SK-N-SH treated with all-trans-retinoic acid at 6 μM for 48 hours (cell line): Measurements from ENCODE around the gene ARID3A.

Experiments
- ATAC-seq: fragments of 200-7000 bp; cut with Tn5 transposase; 3 replicates; pipeline ENCODE4 v1.9.1; 2020; ENCODE audit warnings: mild to moderate bottlenecking, moderate library complexity
- ARNTL ChIP-seq: fragments of 450-650 bp; formaldehyde crosslinking; IDR thresholded peaks from 2 replicates; pipeline ENCODE4 v1.5.0; 2020; ENCODE audit warnings: low read depth, mild to moderate bottlenecking, moderate library complexity, borderline replicate concordance
- BACH2 ChIP-seq: fragments of 250-450 bp; sonication (Bioruptor Pico); IDR thresholded peaks from 2 replicates; pipeline ENCODE4 v1.9.0; 2021; ENCODE audit warnings: mild to moderate bottlenecking, borderline replicate concordance
- CSDC2 ChIP-seq: fragments of 250-450 bp; sonication (Bioruptor Pico); IDR thresholded peaks from 2 replicates; pipeline ENCODE4 v1.5.0; 2020; ENCODE audit warnings: mild to moderate bottlenecking, moderate library complexity
- CSRNP3 ChIP-seq: fragments of 250-450 bp; sonication (Bioruptor Pico); IDR thresholded peaks from 2 replicates; pipeline ENCODE4 v1.5.1; 2021; ENCODE audit warnings: mild to moderate bottlenecking, moderate library complexity
- ESRRG ChIP-seq: fragments of 250-450 bp; sonication (Bioruptor Pico); IDR thresholded peaks from 2 replicates; pipeline ENCODE4 v1.6.1; 2021; ENCODE audit warnings: mild to moderate bottlenecking
- ISL1 ChIP-seq: fragments of 250-450 bp; sonication (Bioruptor Pico); IDR thresholded peaks from 2 replicates; pipeline ENCODE4 v2.1.2; 2022; ENCODE audit warnings: mild to moderate bottlenecking, moderate library complexity
- OSR1 ChIP-seq: fragments of 250-450 bp; sonication (Bioruptor Pico); IDR thresholded peaks from 2 replicates; pipeline ENCODE4 v1.8.0; 2022; ENCODE audit warnings: moderate library complexity, mild to moderate bottlenecking, inconsistent platforms
- PATZ1 ChIP-seq: fragments of 250-450 bp; sonication (Bioruptor Pico); IDR thresholded peaks from 2 replicates; pipeline ENCODE4 v1.8.0; 2020; ENCODE audit warnings: mild to moderate bottlenecking, moderate library complexity, borderline replicate concordance
- POU6F1 ChIP-seq: fragments of 250-450 bp; sonication (Bioruptor Pico); IDR thresholded peaks from 2 replicates; pipeline ENCODE4 v1.8.0; 2021; ENCODE audit warnings: low read depth, mild to moderate bottlenecking, moderate library complexity, borderline replicate concordance
- PPARA ChIP-seq: fragments of 250-450 bp; sonication (Bioruptor Pico); IDR thresholded peaks from 2 replicates; pipeline ENCODE4 v1.5.0; 2020; ENCODE audit warnings: mild to moderate bottlenecking, borderline replicate concordance
- RARB ChIP-seq: fragments of 250-450 bp; sonication (Bioruptor Pico); IDR thresholded peaks from 2 replicates; pipeline ENCODE4 v1.8.0; 2021; ENCODE audit warnings: mild to moderate bottlenecking, moderate library complexity
- SNAI2 ChIP-seq: fragments of 250-450 bp; sonication (Bioruptor Pico); IDR thresholded peaks from 2 replicates; pipeline ENCODE4 v1.5.0; 2020; ENCODE audit warnings: mild to moderate bottlenecking, moderate library complexity
- TCF4 ChIP-seq: fragments of 250-450 bp; sonication (Bioruptor Pico); IDR thresholded peaks from 2 replicates; pipeline ENCODE4 v1.8.0; 2021; ENCODE audit warnings: mild to moderate bottlenecking, moderate library complexity, borderline replicate concordance
- TOX ChIP-seq: fragments of 250-450 bp; sonication (Bioruptor Pico); IDR thresholded peaks from 2 replicates; pipeline ENCODE4 v1.8.0; 2021; ENCODE audit warnings: mild to moderate bottlenecking, moderate library complexity, borderline replicate concordance
- TSHZ2 ChIP-seq: fragments of 250-450 bp; sonication (Bioruptor Pico); IDR thresholded peaks from 2 replicates; pipeline ENCODE4 v1.5.0; 2020; ENCODE audit warnings: mild to moderate bottlenecking, moderate library complexity
- ZC3H10 ChIP-seq: fragments of 250-450 bp; sonication (Bioruptor Pico); IDR thresholded peaks from 2 replicates; pipeline ENCODE4 v1.5.1; 2021; ENCODE audit warnings: mild to moderate bottlenecking, moderate library complexity
- ZFP3 ChIP-seq: fragments of 250-450 bp; sonication (Bioruptor Pico); IDR thresholded peaks from 2 replicates; pipeline ENCODE4 v1.5.0; 2020; ENCODE audit warnings: mild to moderate bottlenecking, moderate library complexity
- ZFP30 ChIP-seq: fragments of 450-650 bp; formaldehyde crosslinking; IDR thresholded peaks from 2 replicates; pipeline ENCODE4 v1.5.0; 2022; ENCODE audit warnings: mild to moderate bottlenecking, moderate library complexity
- ZNF565 ChIP-seq: fragments of 450-650 bp; formaldehyde crosslinking; conservative IDR thresholded peaks from 2 replicates; pipeline ENCODE4 v1.5.0; 2020; ENCODE audit warnings: low read depth, mild to moderate bottlenecking, moderate library complexity
- ZNF70 ChIP-seq: fragments of 450-650 bp; formaldehyde crosslinking; IDR thresholded peaks from 2 replicates; pipeline ENCODE4 v1.5.0; 2020; ENCODE audit warnings: mild to moderate bottlenecking, moderate library complexity
- ZNF8 ChIP-seq: fragments of 450-650 bp; formaldehyde crosslinking; IDR thresholded peaks from 2 replicates; pipeline ENCODE4 v1.5.0; 2020; ENCODE audit warnings: mild to moderate bottlenecking, moderate library complexity

The ARID3A gene

GRCh38 chr19:986083-986482 lies 60.2 kb downstream of the ARID3A start:
- ATAC-seq, result no peak
- TF ChIP-seq TOX (CRISPR knock-in tag) (no peak), TCF4 (CRISPR knock-in tag) (no peak), ZNF8 (CRISPR knock-in tag) (no peak), ZNF70 (no peak), SNAI2 (no peak), ESRRG (no peak), OSR1 (no peak), POU6F1 (CRISPR knock-in tag) (no peak), CSRNP3 (CRISPR knock-in tag) (no peak), CSDC2 (CRISPR knock-in tag) (no peak), BACH2 (CRISPR knock-in tag) (no peak), ARNTL (no peak), ZC3H10 (no peak), ISL1 (no peak), PATZ1 (CRISPR knock-in tag) (no peak), ZFP30 (no peak), PPARA (CRISPR knock-in tag) (no peak)

- TF ChIP-seq RARB (CRISPR knock-in tag) (no peak), ESRRG (no peak), ZFP30 (no peak), TCF4 (CRISPR knock-in tag) (no peak), ZNF565 (no peak), POU6F1 (CRISPR knock-in tag) (no peak), ZNF70 (no peak), TSHZ2 (CRISPR knock-in tag) (no peak), ARNTL (no peak), OSR1 (no peak), ZFP3 (CRISPR knock-in tag) (no peak), TOX (CRISPR knock-in tag) (no peak), CSDC2 (CRISPR knock-in tag) (no peak)
- no peak for ATAC-seq
Measured at GRCh38 chr19:988081-988480, 62.2 kb downstream of the ARID3A start.

GRCh38 chr19:988510-988909 lies 62.7 kb downstream of the ARID3A start:
- TF ChIP-seq ZC3H10 (no peak), TOX (CRISPR knock-in tag) (no peak), PATZ1 (CRISPR knock-in tag) (no peak)
- no peak for ATAC-seq
